Adrenal gland (tissue), 5 donors: ENCODE results near the gene TP53I3.

Source experiments
- POLR2A ChIP-seq, 2 donors: fragments of 450-650 bp; IDR thresholded peaks; one replicate each; pipeline ENCODE4 v1.6.1; 2017; ENCODE audit warnings: antibody characterized with exemption in 2 of 2, mild to moderate bottlenecking in 2 of 2, moderate library complexity in 1 of 2
- TF ChIP-seq, protein P1 (sequence below), 6 experiments: fragments of 450-650 bp in 4 of 6; fragments of 200-600 bp in 2 of 6; sonication (generic) in 1 of 6; IDR thresholded peaks; 1 replicate in 5 of 6; 2 replicates in 1 of 6; pipeline versions ENCODE4 v1.5.1 to v1.8.0; 2016 to 2021; ENCODE audit warnings: antibody characterized with exemption in 6 of 6, mild to moderate bottlenecking in 2 of 6, moderate library complexity in 1 of 6
- donor health status: DM: no; HTN: no; CAD: no.

DNA sequence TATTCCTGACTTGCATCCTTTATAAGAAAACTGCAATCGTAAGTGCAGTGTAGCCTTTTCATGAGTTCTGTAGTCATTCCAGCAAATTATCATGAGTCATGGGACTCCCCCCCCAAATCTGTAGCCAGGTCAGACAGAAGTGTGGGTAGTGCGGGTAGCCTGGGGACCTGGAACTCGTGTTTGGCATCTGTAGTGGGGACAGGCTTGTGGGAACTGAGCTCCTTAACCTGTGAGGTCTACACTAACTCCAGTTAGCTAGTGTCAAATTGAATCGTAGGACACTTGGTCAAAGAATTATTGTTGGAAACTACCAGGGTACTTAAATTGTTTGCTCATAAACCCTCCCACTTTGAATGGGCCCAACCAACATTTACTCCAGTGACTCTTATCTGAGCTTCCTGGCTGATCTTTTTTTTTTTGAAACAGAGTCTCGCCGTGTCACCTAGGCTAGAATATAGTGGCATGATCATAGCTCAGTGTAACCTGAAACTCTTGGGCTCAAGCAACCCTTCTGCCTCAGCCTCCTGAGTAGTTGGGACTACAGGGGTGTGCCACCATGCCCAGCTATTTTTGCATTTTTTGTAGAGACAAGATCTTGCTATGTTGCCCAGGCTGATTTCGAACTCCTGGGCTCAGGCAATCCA is 26.1 kb upstream of the TP53I3 start:
- TF ChIP-seq POLR2A (IDR thresholded peaks at IDR 0.05), result no peak
- TF ChIP-seq, protein P1, sequence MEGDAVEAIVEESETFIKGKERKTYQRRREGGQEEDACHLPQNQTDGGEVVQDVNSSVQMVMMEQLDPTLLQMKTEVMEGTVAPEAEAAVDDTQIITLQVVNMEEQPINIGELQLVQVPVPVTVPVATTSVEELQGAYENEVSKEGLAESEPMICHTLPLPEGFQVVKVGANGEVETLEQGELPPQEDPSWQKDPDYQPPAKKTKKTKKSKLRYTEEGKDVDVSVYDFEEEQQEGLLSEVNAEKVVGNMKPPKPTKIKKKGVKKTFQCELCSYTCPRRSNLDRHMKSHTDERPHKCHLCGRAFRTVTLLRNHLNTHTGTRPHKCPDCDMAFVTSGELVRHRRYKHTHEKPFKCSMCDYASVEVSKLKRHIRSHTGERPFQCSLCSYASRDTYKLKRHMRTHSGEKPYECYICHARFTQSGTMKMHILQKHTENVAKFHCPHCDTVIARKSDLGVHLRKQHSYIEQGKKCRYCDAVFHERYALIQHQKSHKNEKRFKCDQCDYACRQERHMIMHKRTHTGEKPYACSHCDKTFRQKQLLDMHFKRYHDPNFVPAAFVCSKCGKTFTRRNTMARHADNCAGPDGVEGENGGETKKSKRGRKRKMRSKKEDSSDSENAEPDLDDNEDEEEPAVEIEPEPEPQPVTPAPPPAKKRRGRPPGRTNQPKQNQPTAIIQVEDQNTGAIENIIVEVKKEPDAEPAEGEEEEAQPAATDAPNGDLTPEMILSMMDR (IDR thresholded peaks at IDR 0.05), result no peak
